GM18526 (cell line): ENCODE data around the gene CDRT15.

Experiments
- POLR2A ChIP-seq: IDR thresholded peaks from 3 replicates; pipeline ENCODE4 v1.6.1; 2011; ENCODE audit not compliant: insufficient read length; ENCODE audit errors: extremely low read depth

The CDRT15 gene

DNA sequence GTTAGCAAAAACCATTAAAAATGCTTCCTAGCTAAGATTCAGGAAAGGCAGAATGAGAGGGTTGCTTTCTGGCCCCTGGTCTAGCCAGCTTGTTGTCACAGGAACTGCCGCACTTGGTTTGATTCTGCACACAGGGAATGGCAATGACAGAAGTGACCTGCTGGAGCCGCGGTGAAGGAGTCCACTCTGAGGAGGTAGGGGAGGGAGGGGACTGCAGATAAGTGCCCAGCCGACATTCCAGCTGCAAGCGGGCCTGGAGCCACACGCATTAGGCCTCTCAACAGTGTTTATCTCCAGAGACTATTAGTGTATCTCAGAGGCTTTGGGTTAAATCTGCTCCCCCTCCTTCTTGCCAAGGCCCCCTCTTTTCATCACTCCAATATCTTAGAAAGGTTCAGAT, 38.6 kb downstream of the CDRT15 start:
- no peak for TF ChIP-seq POLR2A

DNA sequence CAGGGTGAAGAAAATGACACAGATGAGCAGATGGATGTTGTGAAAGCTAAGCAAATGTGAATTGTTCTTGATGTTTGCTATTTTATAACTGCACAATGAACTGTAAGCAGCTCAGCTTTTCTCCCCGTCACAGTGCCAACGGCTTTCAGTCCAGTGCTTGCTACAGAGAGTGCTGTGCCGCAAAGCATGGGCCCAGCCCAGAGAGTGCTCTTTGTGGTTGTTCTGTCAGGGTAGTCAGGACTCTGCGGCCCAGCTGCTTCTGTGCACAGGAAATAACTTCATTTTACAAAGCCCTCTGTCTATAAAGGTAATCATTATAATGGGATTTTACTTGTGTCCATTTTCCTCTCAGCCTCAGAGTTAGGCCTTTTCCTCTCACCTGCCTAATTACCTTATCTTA, 39.1 kb downstream of the CDRT15 start:
- TF ChIP-seq POLR2A: no peak

GRCh38 chr17:14197057-14197456, 39.6 kb downstream of the CDRT15 start:
- TF ChIP-seq POLR2A: no peak

DNA sequence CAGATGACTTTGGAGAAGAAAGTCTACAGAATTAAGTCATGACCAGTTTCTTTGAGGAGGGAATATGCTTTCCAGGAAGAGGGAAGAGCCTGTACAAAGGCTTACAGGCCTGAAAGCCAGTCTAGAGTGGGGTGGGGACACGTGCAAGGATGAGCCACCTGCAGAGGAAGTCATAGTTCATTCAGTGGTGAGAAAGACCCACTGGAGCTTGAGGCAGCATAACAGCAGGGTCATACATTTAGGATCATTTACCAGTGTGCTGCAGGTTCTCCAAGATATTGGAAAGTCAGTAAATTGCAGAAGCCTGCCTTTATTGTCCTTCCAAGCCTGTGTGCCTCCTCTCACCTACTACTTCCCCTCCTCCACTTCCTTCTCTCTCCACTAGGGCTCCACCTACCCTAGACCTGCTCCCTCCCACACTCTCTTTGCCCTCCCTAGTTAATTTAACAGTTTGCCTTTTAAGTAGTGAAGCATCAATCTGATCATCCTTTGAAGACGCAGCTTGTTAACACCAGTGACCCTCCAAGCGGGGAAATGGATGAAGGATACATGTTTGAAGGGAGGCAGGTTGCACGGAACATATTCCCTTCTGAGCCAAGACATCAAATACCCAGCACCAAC, 40.2 kb downstream of the CDRT15 start:
- no peak for TF ChIP-seq POLR2A
